Gastrocnemius medialis (tissue), 4 donors: ENCODE results near the gene DUSP16.

Source experiments
- CTCF ChIP-seq, 5 experiments: fragments of 450-650 bp in 3 of 5; fragments of 200-600 bp in 2 of 5; sonication (generic) in 2 of 5; IDR thresholded peaks in 4 of 5; conservative IDR thresholded peaks in 1 of 5; 1 replicate in 4 of 5; 2 replicates in 1 of 5; pipeline ENCODE4 v1.5.1; 2016 to 2019; ENCODE audit warnings: antibody characterized with exemption in 5 of 5, mild to moderate bottlenecking in 3 of 5, moderate library complexity in 3 of 5
- POLR2A ChIP-seq, 2 donors: fragments of 450-650 bp; IDR thresholded peaks; one replicate each; pipeline ENCODE4 v1.6.1; 2017; ENCODE audit warnings: antibody characterized with exemption in 2 of 2, mild to moderate bottlenecking in 2 of 2, moderate library complexity in 2 of 2

- no peak for TF ChIP-seq CTCF (IDR thresholded peaks at IDR 0.05 in 4 of 5, conservative IDR thresholded peaks at IDR 0.05 in 1 of 5)
- TF ChIP-seq POLR2A (IDR thresholded peaks at IDR 0.05) = no peak
Observed at GRCh38 chr12:12562016-12562483, 613 bp downstream of the DUSP16 start.
